ENCODE results near the gene NCKAP1.

Gene NCKAP1

GRCh38 chr2:182952741-182953450 is 85.4 kb downstream of the NCKAP1 start:
- H3K4me3 ChIP-seq (ENCODE audit: low read depth, low read length), result no peak overlapping the region
- no peak overlapping the region for H3K18ac ChIP-seq (ENCODE audit: low read length)
- no peak overlapping the region for H2BK5ac ChIP-seq (ENCODE audit: low read depth, low read length, poor library complexity)
- no CpG with 5 or more reads among the region's 6 CpGs for WGBS (ENCODE audit: extremely low coverage, insufficient coverage, insufficient read length)
- H3K27ac ChIP-seq (ENCODE audit: low read depth, low read length), result no peak overlapping the region
- no peaks in the 10 kb centered on the region for H3K9me3 ChIP-seq (ENCODE audit: insufficient read depth, low read depth, low read length)
- no peak overlapping the region for H2BK120ac ChIP-seq (ENCODE audit: insufficient read depth, low read length, poor library complexity)
- no peak overlapping the region for H4K12ac ChIP-seq (ENCODE audit: low read depth, low read length)
- H2BK12ac ChIP-seq (ENCODE audit: low read length), result no peak overlapping the region
- H3K14ac ChIP-seq (ENCODE audit: low read length), result no peak overlapping the region
- no peak overlapping the region for H4K8ac ChIP-seq (ENCODE audit: low read depth, low read length)
- H4K91ac ChIP-seq (ENCODE audit: low read depth, low read length), result no peak overlapping the region
- no peak overlapping the region for H3K9ac ChIP-seq (ENCODE audit: low read length)
- peaks cover 9 to 14% of the 10 kb centered on the region in 2 experiments for H3K36me3 ChIP-seq (ENCODE audit: control insufficient read depth in 1 of 2, insufficient read depth in 2 of 2, low read length in 2 of 2)
- no peak overlapping the region for H2AFZ ChIP-seq (ENCODE audit: insufficient read depth, low read length, poor library complexity)
- no peaks in the 10 kb centered on the region for H3K27me3 ChIP-seq (ENCODE audit: insufficient read depth, low read length)
- H2AK5ac ChIP-seq (ENCODE audit: low read length), result no peak overlapping the region
- no peak for DNase-seq
- no peak overlapping the region for H3K4me2 ChIP-seq (ENCODE audit: low read length)
- H3K4me1 ChIP-seq (ENCODE audit: control insufficient read depth in 1 of 2, insufficient read depth in 2 of 2, low read length in 2 of 2), result no peaks in the 10 kb centered on the region
- H3K79me1 ChIP-seq (ENCODE audit: low read length), result no peaks in the 10 kb centered on the region
- no peak overlapping the region for H3K23ac ChIP-seq (ENCODE audit: low read length)
- no peak overlapping the region for H3K4ac ChIP-seq (ENCODE audit: low read depth, low read length)
- H3K79me2 ChIP-seq (ENCODE audit: control insufficient read depth, insufficient read depth, low read length, poor library complexity), result no peaks in the 10 kb centered on the region

GRCh38 chr2:182951948-182952663 is 86.2 kb downstream of the NCKAP1 start:
- Histone ChIP-seq H3K14ac (ENCODE audit: low read length) (no peak overlapping the region), H3K4me2 (ENCODE audit: low read length) (no peak overlapping the region), H4K91ac (ENCODE audit: low read depth, low read length) (no peak overlapping the region), H3K9ac (ENCODE audit: low read length) (no peak overlapping the region), H2BK12ac (ENCODE audit: low read length) (no peak overlapping the region), H3K36me3 (ENCODE audit: control insufficient read depth in 1 of 2, insufficient read depth in 2 of 2, low read length in 2 of 2) (peaks cover 11 to 14% of the 10 kb centered on the region in 2 experiments), H3K27me3 (ENCODE audit: insufficient read depth, low read length) (no peaks in the 10 kb centered on the region), H3K18ac (ENCODE audit: low read length) (no peak overlapping the region), H2AK5ac (ENCODE audit: low read length) (no peak overlapping the region), H2BK5ac (ENCODE audit: low read depth, low read length, poor library complexity) (no peak overlapping the region), H4K12ac (ENCODE audit: low read depth, low read length) (no peak overlapping the region), H4K8ac (ENCODE audit: low read depth, low read length) (no peak overlapping the region), H3K4me3 (ENCODE audit: low read depth, low read length) (no peak overlapping the region), H3K4me1 (ENCODE audit: control insufficient read depth in 1 of 2, insufficient read depth in 2 of 2, low read length in 2 of 2) (no peaks in the 10 kb centered on the region), H3K79me1 (ENCODE audit: low read length) (no peaks in the 10 kb centered on the region), H3K23ac (ENCODE audit: low read length) (no peak overlapping the region), H3K4ac (ENCODE audit: low read depth, low read length) (no peak overlapping the region), H2AFZ (ENCODE audit: insufficient read depth, low read length, poor library complexity) (no peak overlapping the region), H3K9me3 (ENCODE audit: insufficient read depth, low read depth, low read length) (no peaks in the 10 kb centered on the region), H3K79me2 (ENCODE audit: control insufficient read depth, insufficient read depth, low read length, poor library complexity) (no peaks in the 10 kb centered on the region), H3K27ac (ENCODE audit: low read depth, low read length) (no peak overlapping the region), H2BK120ac (ENCODE audit: insufficient read depth, low read length, poor library complexity) (no peak overlapping the region)
- no CpG with 5 or more reads among the region's 3 CpGs for WGBS (ENCODE audit: extremely low coverage, insufficient coverage, insufficient read length)
- DNase-seq, result no peak

GRCh38 chr2:182950546-182950945 is 87.7 kb downstream of the NCKAP1 start:
- no peaks in the 10 kb centered on the region for H3K79me2 ChIP-seq (ENCODE audit: control insufficient read depth, insufficient read depth, low read length, poor library complexity)
- H2BK12ac ChIP-seq (ENCODE audit: low read length), result no peak overlapping the region
- no peak for DNase-seq
- no peak overlapping the region for H2AK5ac ChIP-seq (ENCODE audit: low read length)
- H3K79me1 ChIP-seq (ENCODE audit: low read length), result no peaks in the 10 kb centered on the region
- no peak overlapping the region for H2AFZ ChIP-seq (ENCODE audit: insufficient read depth, low read length, poor library complexity)
- H2BK120ac ChIP-seq (ENCODE audit: insufficient read depth, low read length, poor library complexity), result no peak overlapping the region
- no CpG with 5 or more reads among the region's 3 CpGs for WGBS (ENCODE audit: extremely low coverage, insufficient coverage, insufficient read length)
- no peaks in the 10 kb centered on the region for H3K27me3 ChIP-seq (ENCODE audit: insufficient read depth, low read length)
- no peak overlapping the region for H4K8ac ChIP-seq (ENCODE audit: low read depth, low read length)
- no peak overlapping the region for H4K12ac ChIP-seq (ENCODE audit: low read depth, low read length)
- no peak overlapping the region for H3K4ac ChIP-seq (ENCODE audit: low read depth, low read length)
- H3K4me3 ChIP-seq (ENCODE audit: low read depth, low read length), result no peak overlapping the region
- no peaks in the 10 kb centered on the region for H3K9me3 ChIP-seq (ENCODE audit: insufficient read depth, low read depth, low read length)
- no peak overlapping the region for H4K91ac ChIP-seq (ENCODE audit: low read depth, low read length)
- H3K23ac ChIP-seq (ENCODE audit: low read length), result no peak overlapping the region
- H2BK5ac ChIP-seq (ENCODE audit: low read depth, low read length, poor library complexity), result no peak overlapping the region
- no peak overlapping the region for H3K14ac ChIP-seq (ENCODE audit: low read length)
- H3K18ac ChIP-seq (ENCODE audit: low read length), result no peak overlapping the region
- H3K36me3 ChIP-seq (ENCODE audit: control insufficient read depth in 1 of 2, insufficient read depth in 2 of 2, low read length in 2 of 2), result peaks cover 10 to 17% of the 10 kb centered on the region in 2 experiments
- H3K9ac ChIP-seq (ENCODE audit: low read length), result no peak overlapping the region
- no peak overlapping the region for H3K27ac ChIP-seq (ENCODE audit: low read depth, low read length)
- H3K4me2 ChIP-seq (ENCODE audit: low read length), result no peak overlapping the region
- no peaks in the 10 kb centered on the region for H3K4me1 ChIP-seq (ENCODE audit: control insufficient read depth in 1 of 2, insufficient read depth in 2 of 2, low read length in 2 of 2)

- Histone ChIP-seq H3K4me2 (ENCODE audit: low read length) (no peak overlapping the region), H3K27ac (ENCODE audit: low read depth, low read length) (no peak overlapping the region), H2AFZ (ENCODE audit: insufficient read depth, low read length, poor library complexity) (no peak overlapping the region), H3K27me3 (ENCODE audit: insufficient read depth, low read length) (no peaks in the 10 kb centered on the region), H3K4me1 (ENCODE audit: control insufficient read depth in 1 of 2, insufficient read depth in 2 of 2, low read length in 2 of 2) (no peaks in the 10 kb centered on the region), H3K79me2 (ENCODE audit: control insufficient read depth, insufficient read depth, low read length, poor library complexity) (no peaks in the 10 kb centered on the region), H2BK5ac (ENCODE audit: low read depth, low read length, poor library complexity) (no peak overlapping the region), H3K9me3 (ENCODE audit: insufficient read depth, low read depth, low read length) (no peaks in the 10 kb centered on the region), H4K12ac (ENCODE audit: low read depth, low read length) (no peak overlapping the region), H3K4me3 (ENCODE audit: low read depth, low read length) (no peak overlapping the region), H3K23ac (ENCODE audit: low read length) (no peak overlapping the region), H2BK120ac (ENCODE audit: insufficient read depth, low read length, poor library complexity) (no peak overlapping the region), H4K91ac (ENCODE audit: low read depth, low read length) (no peak overlapping the region), H3K36me3 (ENCODE audit: control insufficient read depth in 1 of 2, insufficient read depth in 2 of 2, low read length in 2 of 2) (peaks cover 10 to 17% of the 10 kb centered on the region in 2 experiments), H3K14ac (ENCODE audit: low read length) (no peak overlapping the region), H3K18ac (ENCODE audit: low read length) (no peak overlapping the region), H3K9ac (ENCODE audit: low read length) (no peak overlapping the region), H3K79me1 (ENCODE audit: low read length) (no peaks in the 10 kb centered on the region), H2BK12ac (ENCODE audit: low read length) (no peak overlapping the region), H3K4ac (ENCODE audit: low read depth, low read length) (no peak overlapping the region), H4K8ac (ENCODE audit: low read depth, low read length) (no peak overlapping the region), H2AK5ac (ENCODE audit: low read length) (no peak overlapping the region)
- no CpG with 5 or more reads among the region's 5 CpGs for WGBS (ENCODE audit: extremely low coverage, insufficient coverage, insufficient read length)
- peak; percentile 39 to 48 for DNase-seq
These were observed 88.6 kb downstream of the NCKAP1 start for GRCh38 chr2:182949572-182950189.

Measured in trophoblast cell (in vitro differentiated cells and primary cell).